ENCODE data around the gene DRAM1.

The DRAM1 gene

GRCh38 chr12:101902641-101903040 lies 25.3 kb downstream of the DRAM1 start:
- H3K27me3 ChIP-seq (ENCODE audit: insufficient read depth, poor library complexity, severe bottlenecking) = no peaks in the 10 kb centered on the region
- DNase-seq (ENCODE audit: low read depth in 1 of 2, low spot score in 1 of 2) = no peak
- peak overlapping the region; percentile 8; the same call in 1 of the 2 replicates for H3K27ac ChIP-seq (replicated peaks)
- TF ChIP-seq CTCF (IDR thresholded peaks at IDR 0.05; ENCODE audit: insufficient read depth, low read length) = no peak
- no peak for TF ChIP-seq REST (IDR thresholded peaks at IDR 0.05; ENCODE audit: insufficient replicate concordance, low read depth)
- TF ChIP-seq GABPA (IDR thresholded peaks at IDR 0.05; ENCODE audit: low read depth) = no peak
- TF ChIP-seq POLR2AphosphoS5 (IDR thresholded peaks at IDR 0.05; ENCODE audit: low read depth) = no peak
- no peak for TF ChIP-seq SPI1 (IDR thresholded peaks at IDR 0.05; ENCODE audit: borderline replicate concordance, low read depth)
- H3K4me3 ChIP-seq (replicated peaks; ENCODE audit: insufficient read depth, low read length) = no peak overlapping the region

- Histone ChIP-seq H3K27me3 (ENCODE audit: insufficient read depth, poor library complexity, severe bottlenecking) (no peaks in the 10 kb centered on the region), H3K27ac (replicated peaks) (no peak overlapping the region), H3K4me3 (replicated peaks; ENCODE audit: insufficient read depth, low read length) (no peak overlapping the region)
- TF ChIP-seq SPI1 (IDR thresholded peaks at IDR 0.05; ENCODE audit: borderline replicate concordance, low read depth) (no peak), REST (IDR thresholded peaks at IDR 0.05; ENCODE audit: insufficient replicate concordance, low read depth) (no peak), GABPA (IDR thresholded peaks at IDR 0.05; ENCODE audit: low read depth) (no peak), POLR2AphosphoS5 (IDR thresholded peaks at IDR 0.05; ENCODE audit: low read depth) (no peak), CTCF (IDR thresholded peaks at IDR 0.05; ENCODE audit: insufficient read depth, low read length) (no peak)
- DNase-seq (ENCODE audit: low read depth in 1 of 2, low spot score in 1 of 2) = no peak
Measured at GRCh38 chr12:101906226-101906625, 28.8 kb downstream of the DRAM1 start.

- H3K4me3 ChIP-seq (replicated peaks; ENCODE audit: insufficient read depth, low read length) = no peak overlapping the region
- TF ChIP-seq CTCF (IDR thresholded peaks at IDR 0.05; ENCODE audit: insufficient read depth, low read length) = no peak
- TF ChIP-seq SPI1 (IDR thresholded peaks at IDR 0.05; ENCODE audit: borderline replicate concordance, low read depth) = no peak
- TF ChIP-seq REST (IDR thresholded peaks at IDR 0.05; ENCODE audit: insufficient replicate concordance, low read depth) = no peak
- TF ChIP-seq GABPA (IDR thresholded peaks at IDR 0.05; ENCODE audit: low read depth) = no peak
- TF ChIP-seq POLR2AphosphoS5 (IDR thresholded peaks at IDR 0.05; ENCODE audit: low read depth) = no peak
- no peaks in the 10 kb centered on the region for H3K27me3 ChIP-seq (ENCODE audit: insufficient read depth, poor library complexity, severe bottlenecking)
- H3K27ac ChIP-seq (replicated peaks) = no peak overlapping the region
- DNase-seq (ENCODE audit: low read depth in 1 of 2, low spot score in 1 of 2) = no peak
Measured at GRCh38 chr12:101908395-101908794, 31.0 kb downstream of the DRAM1 start.

Data from HL-60 (cell line).